ENCODE data around the gene GRIA1.
"Not testable (repeated sequence)": the region's sequence is repeated elsewhere in the genome, so short reads cannot be mapped to it uniquely, and the experiment has no call there.

The GRIA1 gene

GRCh38 chr5:153792305-153792704, 301.8 kb downstream of the GRIA1 start:
- DNase-seq, result no peak

- no peak for DNase-seq
Measured at GRCh38 chr5:153793699-153794098, 303.2 kb downstream of the GRIA1 start.

- DNase-seq, result no peak
Measured at GRCh38 chr5:153794327-153794726, 303.9 kb downstream of the GRIA1 start.

GRCh38 chr5:153796527-153796926, 306.1 kb downstream of the GRIA1 start:
- no peak for DNase-seq

GRCh38 chr5:153797484-153797883, 307.0 kb downstream of the GRIA1 start:
- no peak for DNase-seq

- DNase-seq, result no peak
Measured at GRCh38 chr5:153798830-153799229, 308.4 kb downstream of the GRIA1 start.

- DNase-seq, result no peak
Measured at GRCh38 chr5:153799466-153799865, 309.0 kb downstream of the GRIA1 start.

- DNase-seq, result no peak
Measured at GRCh38 chr5:153802050-153802821, 311.8 kb downstream of the GRIA1 start.

- DNase-seq, result no peak
Measured at GRCh38 chr5:153807801-153808200, 317.3 kb downstream of the GRIA1 start.

- DNase-seq, result no peak
Measured at GRCh38 chr5:153809166-153809565, 318.7 kb downstream of the GRIA1 start.

- no peak for DNase-seq
Measured at GRCh38 chr5:153813901-153814300, 323.4 kb downstream of the GRIA1 start.

GRCh38 chr5:153816870-153817269, 326.4 kb downstream of the GRIA1 start:
- no peak for DNase-seq

GRCh38 chr5:153818626-153819025, 328.2 kb downstream of the GRIA1 start:
- no peak for DNase-seq

GRCh38 chr5:153823036-153823435, 332.6 kb downstream of the GRIA1 start:
- DNase-seq, result no peak

GRCh38 chr5:153824909-153825308, 334.4 kb downstream of the GRIA1 start:
- no peak for DNase-seq

GRCh38 chr5:153827397-153827796, 336.9 kb downstream of the GRIA1 start:
- no peak for DNase-seq

GRCh38 chr5:153829510-153830065, 339.1 kb downstream of the GRIA1 start:
- no peak for DNase-seq

- DNase-seq, result no peak
Measured at GRCh38 chr5:153831973-153832372, 341.5 kb downstream of the GRIA1 start.

GRCh38 chr5:153835891-153836515, 345.5 kb downstream of the GRIA1 start:
- no peak for DNase-seq

- not testable (repeated sequence) for DNase-seq
Measured at GRCh38 chr5:153849303-153850113, 359.0 kb downstream of the GRIA1 start.

- DNase-seq, result no peak
Measured at GRCh38 chr5:153860195-153860886, 369.9 kb downstream of the GRIA1 start.

- not testable (repeated sequence) for DNase-seq
Measured at GRCh38 chr5:153862906-153863305, 372.4 kb downstream of the GRIA1 start.

All from right hindlimb (tissue), 1 donor.